Esophagus squamous epithelium (tissue), 5 donors: ENCODE measurements around the gene ITGB4. TPM values are rescaled to one million over a fixed set of nuclear protein-coding genes. Genes with fewer than 3 reads are reported as not detected.
"Not testable (repeated sequence)": the region's sequence is repeated elsewhere in the genome, so short reads cannot be mapped to it uniquely, and the experiment has no call there.

Experiments
- DNase-seq: peaks from one replicate; lab custom pipeline; 2025; lab: John Stamatoyannopoulos, UW
- H3K27ac ChIP-seq, 4 donors: fragments of 200-600 bp; sonication (generic); one replicate each; pipeline ENCODE4 v1.5.1; 2016 to 2019; ENCODE audit warnings: mild to moderate bottlenecking in 1 of 4
- H3K27me3 ChIP-seq, 4 donors: fragments of 200-600 bp; sonication (generic); 1 replicate in 3 of 4; 2 replicates in 1 of 4; pipeline versions ENCODE4 v1.5.1 to v1.6.0; 2017 to 2021; ENCODE audit warnings: antibody characterized with exemption in 1 of 4
- H3K36me3 ChIP-seq, 3 donors: fragments of 200-600 bp; sonication (generic); one replicate each; pipeline ENCODE4 v1.5.1; 2016 to 2019
- H3K4me1 ChIP-seq, 3 donors: fragments of 200-600 bp; sonication (generic); one replicate each; pipeline ENCODE4 v1.5.1; 2017 to 2019
- H3K4me3 ChIP-seq, 4 donors: fragments of 200-600 bp; sonication (generic); 1 replicate in 3 of 4; 2 replicates in 1 of 4; pipeline ENCODE4 v1.5.1; 2016 to 2019; ENCODE audit warnings: mild to moderate bottlenecking in 2 of 4, moderate library complexity in 1 of 4
- H3K9me3 ChIP-seq, 3 donors: fragments of 200-600 bp; sonication (generic); one replicate each; pipeline ENCODE4 v1.5.1; 2016 to 2019
- POLR2A ChIP-seq, 4 donors: fragments of 450-650 bp; IDR thresholded peaks; one replicate each; pipeline ENCODE4 v1.6.1; 2017; ENCODE audit warnings: antibody characterized with exemption in 4 of 4, mild to moderate bottlenecking in 4 of 4, moderate library complexity in 3 of 4
- WGBS, 2 donors: methylation state at CpG; one replicate each; pipeline ENCODE4 v1.1.5; 2018; 5-methylcytosine and 5-hydroxymethylcytosine counted together
- intact Hi-C: fragments of 100-400 bp; cut with DNase I; formaldehyde crosslinking; loops from one replicate; pipeline ENCODE4 v1.15.0; 2022
- total RNA-seq, 4 donors: library from RNA; depleted of rRNA; stranded (reverse); fragments of >200 nt; gene quantifications; one replicate each; pipeline ENCODE4 v1.1.0, GENCODE V29; 2016
- TF ChIP-seq, protein P1 (sequence below), 6 experiments: fragments of 450-650 bp in 4 of 6; fragments of 200-600 bp in 2 of 6; sonication (generic) in 2 of 6; IDR thresholded peaks; one replicate each; pipeline ENCODE4 v1.5.1; 2016 to 2019; ENCODE audit warnings: antibody characterized with exemption in 6 of 6, mild to moderate bottlenecking in 4 of 6, moderate library complexity in 4 of 6
- donor health status: DM: yes; HTN: yes; CAD: no.

ITGB4 gene
- total RNA-seq, 4 donors from 2014 or later, result 60.6 to 115 (median 82.3) TPM

DNA sequence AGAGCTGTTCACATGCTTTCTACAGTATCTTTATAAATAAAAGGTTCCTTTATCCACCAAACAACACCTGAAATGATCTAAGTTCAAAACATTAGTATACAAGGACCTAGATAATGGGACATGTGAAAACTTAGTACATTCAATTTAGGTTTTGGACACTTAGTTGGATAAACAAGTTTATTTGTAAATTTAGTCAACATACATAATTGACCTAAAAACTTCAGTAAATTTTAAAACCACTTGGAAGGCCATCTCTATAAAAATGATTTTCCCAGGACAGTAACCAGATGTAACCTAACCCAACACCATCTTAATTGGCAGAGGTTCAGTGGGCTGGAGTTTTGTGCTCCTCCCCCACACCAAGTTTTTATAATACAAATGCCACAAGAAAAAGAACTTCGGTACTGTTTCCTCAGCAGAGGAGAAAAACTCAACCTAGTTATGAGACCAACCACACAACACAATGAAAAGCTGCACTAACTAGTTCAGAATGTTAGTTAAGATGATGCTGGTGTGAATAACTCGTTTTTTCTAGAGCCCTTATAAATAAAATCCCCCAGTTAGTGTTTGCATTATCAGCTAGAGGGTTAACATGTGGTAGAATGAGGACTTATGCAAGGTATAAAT is 56.1 kb downstream of the ITGB4 start:
- Histone ChIP-seq H3K27ac (peak overlapping the region; percentile 38 to 99 (median 96)), H3K36me3 (peaks cover 0 to 48% (median 14%) of the 10 kb centered on the region in 3 donors), H3K27me3 (no peaks in the 10 kb centered on the region), H3K9me3 (no peaks in the 10 kb centered on the region), H3K4me1 (peaks cover 20 to 59% (median 22%) of the 10 kb centered on the region in 3 donors), H3K4me3 (peak overlapping the region; percentile 64 to 91 (median 79))
- 0 to 6% methylated on average over 2 of the region's 2 CpGs for WGBS, 2 donors
- no peak for DNase-seq
- no peak for TF ChIP-seq POLR2A (IDR thresholded peaks at IDR 0.05)
- TF ChIP-seq, protein P1, sequence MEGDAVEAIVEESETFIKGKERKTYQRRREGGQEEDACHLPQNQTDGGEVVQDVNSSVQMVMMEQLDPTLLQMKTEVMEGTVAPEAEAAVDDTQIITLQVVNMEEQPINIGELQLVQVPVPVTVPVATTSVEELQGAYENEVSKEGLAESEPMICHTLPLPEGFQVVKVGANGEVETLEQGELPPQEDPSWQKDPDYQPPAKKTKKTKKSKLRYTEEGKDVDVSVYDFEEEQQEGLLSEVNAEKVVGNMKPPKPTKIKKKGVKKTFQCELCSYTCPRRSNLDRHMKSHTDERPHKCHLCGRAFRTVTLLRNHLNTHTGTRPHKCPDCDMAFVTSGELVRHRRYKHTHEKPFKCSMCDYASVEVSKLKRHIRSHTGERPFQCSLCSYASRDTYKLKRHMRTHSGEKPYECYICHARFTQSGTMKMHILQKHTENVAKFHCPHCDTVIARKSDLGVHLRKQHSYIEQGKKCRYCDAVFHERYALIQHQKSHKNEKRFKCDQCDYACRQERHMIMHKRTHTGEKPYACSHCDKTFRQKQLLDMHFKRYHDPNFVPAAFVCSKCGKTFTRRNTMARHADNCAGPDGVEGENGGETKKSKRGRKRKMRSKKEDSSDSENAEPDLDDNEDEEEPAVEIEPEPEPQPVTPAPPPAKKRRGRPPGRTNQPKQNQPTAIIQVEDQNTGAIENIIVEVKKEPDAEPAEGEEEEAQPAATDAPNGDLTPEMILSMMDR (IDR thresholded peaks at IDR 0.05), result no peak
- intact Hi-C loops, result no loop called here

DNA sequence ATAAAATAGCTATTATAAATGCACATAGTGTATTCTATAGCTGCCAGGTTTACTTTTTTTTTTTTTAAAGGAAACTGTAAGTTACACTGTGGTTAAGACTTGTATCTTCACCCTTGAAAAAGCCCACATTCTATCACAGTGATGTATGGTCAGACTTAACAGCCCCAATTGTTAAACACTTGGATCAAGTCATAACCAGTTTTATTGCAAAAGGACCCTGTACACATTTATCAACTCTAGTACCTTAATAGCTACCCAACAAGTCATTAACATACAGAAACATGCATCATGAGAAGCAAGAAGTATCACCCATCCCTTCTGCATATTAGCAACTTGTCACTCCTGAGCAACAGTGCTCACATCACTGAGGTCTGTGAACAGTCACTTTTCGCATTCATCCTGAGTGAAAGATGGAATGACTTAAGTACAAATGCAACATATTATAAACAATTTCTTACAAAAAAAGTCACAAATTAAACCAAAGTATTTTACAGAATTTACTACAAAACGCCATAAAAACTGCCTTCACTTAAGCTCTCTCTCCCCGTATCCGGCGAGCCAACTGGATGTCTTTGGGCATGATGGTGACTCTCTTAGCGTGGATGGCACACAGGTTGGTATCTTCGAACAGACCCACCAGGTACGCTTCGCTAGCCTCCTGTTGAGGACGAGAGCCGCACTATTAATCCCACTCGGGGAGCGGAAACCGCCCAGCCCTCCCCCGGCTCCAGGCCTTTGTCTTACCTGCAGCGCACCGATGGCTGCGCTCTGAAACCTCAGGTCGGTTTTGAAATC is 57.0 kb downstream of the ITGB4 start:
- H3K27me3 ChIP-seq, DNase-seq, intact Hi-C loops, H3K9me3 ChIP-seq: not testable (repeated sequence)
- Histone ChIP-seq H3K4me1 (peaks cover 23 to 68% (median 26%) of the 10 kb centered on the region in 3 donors), H3K36me3 (peaks cover 0 to 48% (median 14%) of the 10 kb centered on the region in 3 donors), H3K27ac (peak overlapping the region; percentile 95 to 99 (median 98)), H3K4me3 (peak overlapping the region; percentile 64 to 91 (median 79))
- peak in 1 of 4 donors; percentile 11 for TF ChIP-seq POLR2A (IDR thresholded peaks at IDR 0.05)
- WGBS, 2 donors, result 0% methylated on average over 8 to 10 of the region's 19 CpGs

DNA sequence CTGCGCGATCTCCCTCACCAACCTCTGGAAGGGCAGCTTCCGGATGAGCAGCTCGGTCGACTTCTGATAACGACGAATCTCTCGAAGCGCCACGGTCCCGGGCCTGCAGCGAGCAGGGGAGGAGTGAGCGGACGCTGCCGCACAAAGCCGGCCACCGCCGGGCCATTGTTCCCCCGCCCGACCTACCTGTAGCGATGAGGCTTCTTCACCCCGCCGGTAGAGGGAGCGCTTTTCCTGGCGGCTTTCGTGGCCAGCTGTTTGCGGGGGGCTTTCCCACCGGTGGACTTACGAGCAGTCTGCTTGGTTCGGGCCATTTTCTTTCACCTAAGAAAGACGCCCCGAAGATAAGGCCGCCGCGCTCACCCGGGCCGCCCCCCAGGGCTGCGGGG is 57.6 kb downstream of the ITGB4 start:
- Histone ChIP-seq H3K9me3 (no peaks in the 10 kb centered on the region), H3K27me3 (no peaks in the 10 kb centered on the region), H3K36me3 (peaks cover 0 to 48% (median 14%) of the 10 kb centered on the region in 3 donors), H3K4me3 (peak overlapping the region; percentile 64 to 91 (median 79)), H3K4me1 (peaks cover 29 to 74% (median 32%) of the 10 kb centered on the region in 3 donors), H3K27ac (peak overlapping the region; percentile 95 to 99 (median 98))
- DNase-seq, result no peak
- intact Hi-C loops, result no loop called here
- TF ChIP-seq, protein P1 (IDR thresholded peaks at IDR 0.05), result peak; percentile 35 to 78 (median 64)
- TF ChIP-seq POLR2A (IDR thresholded peaks at IDR 0.05), result peak in 1 of 4 donors; percentile 1
- no CpG with 5 or more reads among the region's 38 CpGs for whole genome bisulfite sequencing, 2 donors

DNA sequence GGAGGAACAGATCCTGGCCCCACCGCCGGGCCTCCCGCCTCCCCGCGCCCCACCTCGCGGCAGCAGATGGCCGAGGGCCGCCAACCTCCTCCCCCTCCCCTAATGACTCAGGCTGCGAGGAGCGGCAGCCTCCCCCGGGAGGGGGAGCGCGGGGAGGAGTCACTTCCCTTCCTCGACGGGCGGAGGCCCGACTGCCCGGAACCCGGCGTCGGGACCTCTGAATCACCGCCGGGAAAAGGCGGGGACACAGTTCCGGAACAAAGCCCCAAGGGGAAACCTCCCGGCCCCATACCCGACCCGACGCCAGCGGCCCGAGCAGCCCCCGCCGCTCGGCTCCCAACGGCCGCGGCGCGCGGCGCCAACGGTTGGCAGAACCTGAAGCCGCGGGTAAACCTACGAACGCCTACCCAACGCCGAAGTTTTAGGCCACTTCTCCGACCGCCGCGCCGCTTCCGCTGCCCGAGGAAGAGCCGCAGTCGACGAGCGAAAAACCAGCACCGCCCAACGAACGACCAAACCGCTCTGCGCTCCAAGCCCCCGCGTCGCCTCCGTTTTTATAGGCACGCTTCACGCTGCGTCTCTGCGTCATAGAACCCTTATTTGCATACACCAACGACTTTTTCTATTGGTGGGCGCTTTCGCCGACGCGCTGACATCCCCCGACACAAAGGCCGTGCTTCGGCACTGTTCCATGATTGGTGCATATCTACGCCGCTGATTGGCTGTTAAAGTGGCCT is 58.2 kb downstream of the ITGB4 start:
- no peaks in the 10 kb centered on the region for H3K27me3 ChIP-seq
- intact Hi-C loops, result no loop called here
- TF ChIP-seq, protein P1 (IDR thresholded peaks at IDR 0.05), result peak in 3 of 6 experiments; percentile 3 to 32 (median 21)
- TF ChIP-seq POLR2A (IDR thresholded peaks at IDR 0.05), result peak in 3 of 4 donors; percentile 98 to 100 (median 100)
- peak overlapping the region; percentile 95 to 99 (median 98) for H3K27ac ChIP-seq
- H3K4me3 ChIP-seq, result peak overlapping the region; percentile 64 to 91 (median 79)
- H3K9me3 ChIP-seq, result no peaks in the 10 kb centered on the region
- peaks cover 0 to 45% (median 14%) of the 10 kb centered on the region in 3 donors for H3K36me3 ChIP-seq
- WGBS, 2 donors, result 0 to 1% methylated on average over 30 to 40 of the region's 84 CpGs
- peaks cover 34 to 79% (median 35%) of the 10 kb centered on the region in 3 donors for H3K4me1 ChIP-seq
- peak; percentile 92 for DNase-seq
